ENCODE data around the gene LELP1.
"Not testable (repeated sequence)": the region's sequence is repeated elsewhere in the genome, so short reads cannot be mapped to it uniquely, and the experiment has no call there.

The LELP1 gene

GRCh38 chr1:153202006-153202405 lies 1.2 kb upstream of the LELP1 start:
- H3K27ac ChIP-seq (ENCODE audit: low read depth, low read length): no peak overlapping the region
- H3K9ac ChIP-seq (ENCODE audit: low read depth, low read length): no peak overlapping the region
- H3K36me3 ChIP-seq (ENCODE audit: control insufficient read depth, insufficient read depth, low read length): no peaks in the 10 kb centered on the region
- H3K4me3 ChIP-seq (ENCODE audit: low read depth, low read length): no peak overlapping the region
- no peaks in the 10 kb centered on the region for H3K27me3 ChIP-seq (ENCODE audit: control insufficient read depth, insufficient read depth, low read length)
- H3K4me1 ChIP-seq (ENCODE audit: control insufficient read depth, insufficient read depth, low read length): peaks cover 5% of the 10 kb centered on the region; the same call in 1 of the 2 replicates
- H3K9me3 ChIP-seq (ENCODE audit: control insufficient read depth, insufficient read depth, low read length): no peaks in the 10 kb centered on the region

DNA sequence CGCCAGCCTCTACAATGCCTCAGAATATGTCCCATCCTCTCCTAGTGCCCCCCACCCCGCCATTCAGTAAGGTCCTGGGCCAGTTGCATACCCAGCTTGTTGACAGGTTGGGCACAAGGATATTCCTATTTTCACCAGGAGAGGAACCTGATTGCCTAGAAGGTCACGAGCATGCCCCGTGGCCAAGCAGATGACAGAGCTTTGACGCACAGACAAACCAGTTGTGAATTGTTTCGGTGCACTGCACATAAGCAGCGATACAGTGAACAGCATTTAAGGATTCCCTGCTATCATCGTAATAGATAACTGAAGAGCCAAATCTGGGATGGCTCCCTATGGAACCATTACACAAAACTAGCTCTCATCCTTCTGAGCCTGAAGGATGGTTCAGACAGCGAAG lies 3.4 kb downstream of the LELP1 start:
- Histone ChIP-seq H3K36me3 (ENCODE audit: control insufficient read depth, insufficient read depth, low read length) (no peaks in the 10 kb centered on the region), H3K4me3 (ENCODE audit: low read depth, low read length) (no peak overlapping the region), H3K4me1 (ENCODE audit: control insufficient read depth, insufficient read depth, low read length) (peaks cover 5% of the 10 kb centered on the region; the same call in 1 of the 2 replicates), H3K27ac (ENCODE audit: low read depth, low read length) (no peak overlapping the region), H3K9me3 (ENCODE audit: control insufficient read depth, insufficient read depth, low read length) (no peaks in the 10 kb centered on the region), H3K27me3 (ENCODE audit: control insufficient read depth, insufficient read depth, low read length) (no peaks in the 10 kb centered on the region), H3K9ac (ENCODE audit: low read depth, low read length) (no peak overlapping the region)

- H3K9me3 ChIP-seq (ENCODE audit: control insufficient read depth, insufficient read depth, low read length): no peaks in the 10 kb centered on the region
- H3K36me3 ChIP-seq (ENCODE audit: control insufficient read depth, insufficient read depth, low read length): no peaks in the 10 kb centered on the region
- no peak overlapping the region for H3K4me3 ChIP-seq (ENCODE audit: low read depth, low read length)
- no peak overlapping the region for H3K27ac ChIP-seq (ENCODE audit: low read depth, low read length)
- no peaks in the 10 kb centered on the region for H3K27me3 ChIP-seq (ENCODE audit: control insufficient read depth, insufficient read depth, low read length)
- no peak overlapping the region for H3K9ac ChIP-seq (ENCODE audit: low read depth, low read length)
- H3K4me1 ChIP-seq (ENCODE audit: control insufficient read depth, insufficient read depth, low read length): no peaks in the 10 kb centered on the region
These were observed 7.0 kb downstream of the LELP1 start for GRCh38 chr1:153210206-153210605.

DNA sequence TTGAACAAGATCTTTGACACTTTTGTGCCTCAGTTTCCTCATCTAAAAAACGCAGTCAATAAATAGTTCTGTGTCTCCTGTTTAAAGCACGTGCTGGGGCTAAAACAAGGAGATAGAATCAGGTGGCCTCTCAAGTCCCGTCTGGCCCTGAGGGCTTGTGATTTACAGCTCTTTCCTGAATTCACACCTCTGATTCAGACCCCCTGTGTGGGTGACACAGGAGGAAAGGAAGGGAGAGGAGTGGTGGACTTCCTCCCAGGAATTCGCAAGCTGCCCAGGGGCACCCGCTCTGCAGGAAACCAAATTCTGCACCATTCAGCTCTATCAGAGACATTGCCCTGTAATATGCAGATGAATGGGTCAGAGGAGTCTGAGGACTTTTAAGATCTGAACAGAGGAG lies 9.0 kb downstream of the LELP1 start:
- H3K27me3 ChIP-seq (ENCODE audit: control insufficient read depth, insufficient read depth, low read length): no peaks in the 10 kb centered on the region
- H3K9ac ChIP-seq (ENCODE audit: low read depth, low read length): no peak overlapping the region
- no peaks in the 10 kb centered on the region for H3K4me1 ChIP-seq (ENCODE audit: control insufficient read depth, insufficient read depth, low read length)
- H3K27ac ChIP-seq (ENCODE audit: low read depth, low read length): no peak overlapping the region
- no peaks in the 10 kb centered on the region for H3K36me3 ChIP-seq (ENCODE audit: control insufficient read depth, insufficient read depth, low read length)
- no peak overlapping the region for H3K4me3 ChIP-seq (ENCODE audit: low read depth, low read length)
- H3K9me3 ChIP-seq (ENCODE audit: control insufficient read depth, insufficient read depth, low read length): no peaks in the 10 kb centered on the region

- H3K9ac ChIP-seq (ENCODE audit: low read depth, low read length): no peak overlapping the region
- H3K27me3 ChIP-seq (ENCODE audit: control insufficient read depth, insufficient read depth, low read length): no peaks in the 10 kb centered on the region
- H3K9me3 ChIP-seq (ENCODE audit: control insufficient read depth, insufficient read depth, low read length): no peaks in the 10 kb centered on the region
- H3K36me3 ChIP-seq (ENCODE audit: control insufficient read depth, insufficient read depth, low read length): no peaks in the 10 kb centered on the region
- no peak overlapping the region for H3K27ac ChIP-seq (ENCODE audit: low read depth, low read length)
- H3K4me3 ChIP-seq (ENCODE audit: low read depth, low read length): no peak overlapping the region
- no peaks in the 10 kb centered on the region for H3K4me1 ChIP-seq (ENCODE audit: control insufficient read depth, insufficient read depth, low read length)
These were observed 10.3 kb downstream of the LELP1 start for GRCh38 chr1:153213519-153213918.

- Histone ChIP-seq H3K9ac (ENCODE audit: low read depth, low read length) (no peak within 1 kb of the TSS), H3K4me3 (ENCODE audit: low read depth, low read length) (no peak within 1 kb of the TSS), H3K27ac (ENCODE audit: low read depth, low read length) (no peak within 1 kb of the TSS), H3K9me3 (ENCODE audit: control insufficient read depth, insufficient read depth, low read length) (no peaks in the 10 kb centered on the region), H3K4me1 (ENCODE audit: control insufficient read depth, insufficient read depth, low read length) (no peaks in the 10 kb centered on the region), H3K36me3 (ENCODE audit: control insufficient read depth, insufficient read depth, low read length) (no peaks in the 10 kb centered on the region), H3K27me3 (ENCODE audit: control insufficient read depth, insufficient read depth, low read length) (no peaks in the 10 kb centered on the region)
These were observed 14.0 kb downstream of the LELP1 start, which contains the start of gene PRR9 for GRCh38 chr1:153217212-153217611. PRR9 (plus strand) TSS chr1:153217584; CDS start chr1:153218145, 561 bp downstream.

DNA sequence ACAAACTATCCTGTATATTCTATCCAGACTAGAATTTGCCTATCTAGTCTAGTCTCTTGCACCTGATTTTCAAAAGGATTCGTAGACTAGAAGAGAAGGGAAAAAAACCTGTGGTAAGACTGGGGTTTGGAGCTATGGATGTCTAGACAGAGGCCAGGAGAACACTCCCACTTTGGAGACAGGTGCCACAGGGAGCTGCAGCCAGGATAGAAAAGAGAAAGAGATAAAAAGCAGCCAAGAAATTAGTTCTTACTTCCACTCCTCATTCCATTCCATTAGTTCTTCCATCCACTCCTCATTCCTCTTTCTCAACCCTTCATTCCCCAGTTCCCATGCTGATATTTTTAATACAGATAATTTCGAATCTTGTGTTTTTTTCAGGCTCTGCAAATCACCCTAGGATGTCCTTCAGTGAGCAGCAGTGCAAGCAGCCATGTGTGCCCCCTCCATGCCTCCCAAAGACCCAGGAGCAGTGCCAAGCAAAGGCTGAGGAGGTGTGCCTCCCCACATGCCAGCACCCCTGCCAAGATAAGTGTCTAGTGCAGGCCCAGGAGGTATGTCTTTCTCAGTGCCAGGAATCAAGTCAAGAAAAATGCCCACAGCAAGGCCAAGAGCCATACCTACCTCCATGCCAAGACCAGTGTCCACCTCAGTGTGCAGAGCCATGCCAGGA lies 14.7 kb downstream of the LELP1 start:
- no peak overlapping the region for H3K27ac ChIP-seq (ENCODE audit: low read depth, low read length)
- H3K9ac ChIP-seq (ENCODE audit: low read depth, low read length): no peak overlapping the region
- H3K27me3 ChIP-seq (ENCODE audit: control insufficient read depth, insufficient read depth, low read length): no peaks in the 10 kb centered on the region
- no peaks in the 10 kb centered on the region for H3K4me1 ChIP-seq (ENCODE audit: control insufficient read depth, insufficient read depth, low read length)
- H3K9me3 ChIP-seq (ENCODE audit: control insufficient read depth, insufficient read depth, low read length): no peaks in the 10 kb centered on the region
- no peak overlapping the region for H3K4me3 ChIP-seq (ENCODE audit: low read depth, low read length)
- H3K36me3 ChIP-seq (ENCODE audit: control insufficient read depth, insufficient read depth, low read length): no peaks in the 10 kb centered on the region

DNA sequence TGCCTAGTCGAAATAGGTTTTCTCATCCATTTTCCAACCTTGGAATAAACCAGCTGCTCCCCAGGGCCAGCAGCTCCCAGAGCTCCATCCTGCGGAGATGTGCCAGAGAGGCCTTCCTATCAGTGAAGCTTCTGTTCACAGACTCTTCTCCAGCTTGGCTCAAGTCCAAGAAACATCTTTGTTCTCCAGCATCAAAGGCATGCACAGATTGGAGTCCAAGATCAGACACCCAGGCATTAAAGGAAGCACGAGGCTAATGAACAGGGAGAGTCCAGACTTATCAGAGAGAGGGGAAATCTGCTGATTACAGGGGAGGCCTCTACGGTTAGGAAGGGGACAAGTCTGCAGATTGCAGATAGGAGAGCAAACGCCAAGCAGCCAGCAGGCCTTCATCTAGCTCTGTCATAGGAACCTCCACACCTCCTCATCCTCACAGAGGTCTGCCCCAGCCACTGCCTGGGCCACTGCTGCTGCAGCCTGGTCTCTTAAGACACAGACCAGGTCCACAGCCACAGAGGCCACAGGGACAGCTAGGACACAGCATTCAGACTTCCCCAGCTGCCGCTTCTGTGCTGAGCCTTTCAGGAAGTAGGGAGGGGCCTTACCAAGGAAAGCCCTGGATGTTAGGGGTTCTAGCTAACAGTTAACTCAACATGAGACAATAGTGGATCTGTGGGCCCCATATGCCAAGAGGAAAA lies 17.5 kb downstream of the LELP1 start:
- H3K4me3 ChIP-seq (ENCODE audit: low read depth, low read length): no peak overlapping the region
- no peaks in the 10 kb centered on the region for H3K4me1 ChIP-seq (ENCODE audit: control insufficient read depth, insufficient read depth, low read length)
- H3K27me3 ChIP-seq (ENCODE audit: control insufficient read depth, insufficient read depth, low read length): no peaks in the 10 kb centered on the region
- no peaks in the 10 kb centered on the region for H3K36me3 ChIP-seq (ENCODE audit: control insufficient read depth, insufficient read depth, low read length)
- no peaks in the 10 kb centered on the region for H3K9me3 ChIP-seq (ENCODE audit: control insufficient read depth, insufficient read depth, low read length)
- H3K27ac ChIP-seq (ENCODE audit: low read depth, low read length): no peak overlapping the region
- no peak overlapping the region for H3K9ac ChIP-seq (ENCODE audit: low read depth, low read length)

DNA sequence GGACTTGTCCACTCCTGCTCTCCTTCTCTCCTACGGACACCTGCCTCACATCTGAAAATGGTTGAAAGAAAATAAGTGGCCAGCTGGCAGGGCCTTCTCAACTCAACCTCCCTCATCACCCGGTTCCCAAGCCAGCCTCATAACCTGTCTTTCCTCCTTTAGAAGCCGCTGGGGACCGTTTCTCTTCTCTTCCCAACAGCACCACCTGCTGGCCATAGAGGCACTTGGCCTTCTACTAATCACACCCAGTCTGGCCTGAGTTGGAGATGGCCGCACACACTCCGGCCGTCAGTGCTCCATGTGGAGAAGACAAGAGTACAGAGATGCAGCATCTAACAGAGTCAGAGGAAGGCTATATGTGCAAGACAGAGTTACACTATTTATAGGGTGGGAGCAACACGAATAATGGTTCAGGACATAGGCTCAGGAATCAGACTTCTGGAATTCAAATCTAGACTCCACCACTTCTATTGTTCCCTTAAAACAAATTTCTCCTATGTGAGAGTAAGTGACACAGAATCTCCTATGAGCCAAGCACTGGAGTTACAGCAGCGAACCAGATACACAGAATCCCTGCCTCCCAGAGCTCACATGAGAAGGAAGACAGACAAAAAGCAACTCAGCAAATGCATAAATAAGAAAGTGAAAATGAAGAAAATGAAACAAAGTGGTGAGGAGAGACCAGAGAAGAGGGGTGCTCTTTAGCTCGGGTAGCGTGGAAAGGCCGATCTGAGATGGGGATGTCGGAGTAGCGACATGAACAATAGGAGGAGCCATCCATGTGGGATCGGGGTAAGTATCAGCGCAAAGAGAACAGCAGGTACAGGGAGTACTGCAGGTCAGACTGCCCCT lies 20.0 kb downstream of the LELP1 start:
- H3K9ac ChIP-seq (ENCODE audit: low read depth, low read length); H3K4me1 ChIP-seq (ENCODE audit: control insufficient read depth, insufficient read depth, low read length); H3K4me3 ChIP-seq (ENCODE audit: low read depth, low read length); H3K27ac ChIP-seq (ENCODE audit: low read depth, low read length); H3K9me3 ChIP-seq (ENCODE audit: control insufficient read depth, insufficient read depth, low read length); H3K36me3 ChIP-seq (ENCODE audit: control insufficient read depth, insufficient read depth, low read length); H3K27me3 ChIP-seq (ENCODE audit: control insufficient read depth, insufficient read depth, low read length): not testable (repeated sequence)

DNA sequence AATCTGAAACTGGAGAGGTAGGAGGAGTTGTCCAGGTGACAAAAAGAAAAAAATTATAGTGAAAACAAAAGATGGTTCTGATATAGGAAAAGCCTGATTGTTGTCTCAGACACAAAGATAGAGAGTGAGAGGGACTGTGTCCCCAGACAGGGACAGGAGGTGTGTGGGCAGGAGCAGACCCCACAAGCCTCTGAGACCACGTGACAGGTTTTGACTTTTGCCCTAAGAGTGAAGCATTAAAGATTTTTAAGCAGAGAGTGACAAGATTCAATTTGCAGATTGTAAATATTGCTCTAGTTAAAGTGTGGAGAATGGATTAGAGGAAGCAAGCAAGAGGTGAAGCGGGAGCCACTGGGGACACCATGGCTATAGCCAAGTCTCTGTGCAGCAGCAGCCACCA lies 24.6 kb downstream of the LELP1 start:
- Histone ChIP-seq H3K9ac (ENCODE audit: low read depth, low read length) (no peak overlapping the region), H3K9me3 (ENCODE audit: control insufficient read depth, insufficient read depth, low read length) (no peaks in the 10 kb centered on the region)

GRCh38 chr1:153228491-153228890 lies 25.3 kb downstream of the LELP1 start:
- H3K27me3 ChIP-seq (ENCODE audit: control insufficient read depth, insufficient read depth, low read length): no peaks in the 10 kb centered on the region
- no peak overlapping the region for H3K9ac ChIP-seq (ENCODE audit: low read depth, low read length)
- H3K4me1 ChIP-seq (ENCODE audit: control insufficient read depth, insufficient read depth, low read length): no peaks in the 10 kb centered on the region
- H3K36me3 ChIP-seq (ENCODE audit: control insufficient read depth, insufficient read depth, low read length): no peaks in the 10 kb centered on the region
- H3K4me3 ChIP-seq (ENCODE audit: low read depth, low read length): no peak overlapping the region
- H3K27ac ChIP-seq (ENCODE audit: low read depth, low read length): no peak overlapping the region
- H3K9me3 ChIP-seq (ENCODE audit: control insufficient read depth, insufficient read depth, low read length): no peaks in the 10 kb centered on the region

More for the DNA sequence above, 24.6 kb downstream of the LELP1 start:
- Histone ChIP-seq H3K4me1 (ENCODE audit: control insufficient read depth, insufficient read depth, low read length) (no peaks in the 10 kb centered on the region), H3K27ac (ENCODE audit: low read depth, low read length) (no peak overlapping the region), H3K36me3 (ENCODE audit: control insufficient read depth, insufficient read depth, low read length) (no peaks in the 10 kb centered on the region), H3K27me3 (ENCODE audit: control insufficient read depth, insufficient read depth, low read length) (no peaks in the 10 kb centered on the region), H3K4me3 (ENCODE audit: low read depth, low read length) (no peak overlapping the region)
